HG03460 (cell line): ENCODE data around the gene CHCHD6.

Source experiments
- ATAC-seq: cut with Tn5 transposase; IDR thresholded peaks from one replicate; pipeline ENCODE4 v1.9.1; 2021; ENCODE audit not compliant: unreplicated experiment

Gene CHCHD6

GRCh38 chr3:126955004-126955790 lies 251.2 kb downstream of the CHCHD6 start:
- ATAC-seq, result peak; percentile 80

- ATAC-seq, result no peak
Measured at GRCh38 chr3:126956361-126956760, 252.3 kb downstream of the CHCHD6 start.

GRCh38 chr3:126956866-126957650 lies 253.0 kb downstream of the CHCHD6 start:
- no peak for ATAC-seq

- ATAC-seq, result no peak
Measured at GRCh38 chr3:126957776-126958637, 254.0 kb downstream of the CHCHD6 start.

GRCh38 chr3:126958638-126959085 lies 254.6 kb downstream of the CHCHD6 start:
- no peak for ATAC-seq

- ATAC-seq, result no peak
Measured at GRCh38 chr3:126959136-126959920, 255.3 kb downstream of the CHCHD6 start.

- ATAC-seq, result no peak
Measured at GRCh38 chr3:126959921-126960603, 256.0 kb downstream of the CHCHD6 start.

GRCh38 chr3:126960604-126960995 lies 256.6 kb downstream of the CHCHD6 start:
- ATAC-seq, result no peak

- peak; percentile 67 for ATAC-seq
Measured at GRCh38 chr3:126961191-126961790, 257.3 kb downstream of the CHCHD6 start.

- no peak for ATAC-seq
Measured at GRCh38 chr3:126961791-126962461, 257.9 kb downstream of the CHCHD6 start.

- no peak for ATAC-seq
Measured at GRCh38 chr3:126962756-126963155, 258.7 kb downstream of the CHCHD6 start.

- ATAC-seq, result no peak
Measured at GRCh38 chr3:126963261-126964190, 259.5 kb downstream of the CHCHD6 start.

- no peak for ATAC-seq
Measured at GRCh38 chr3:126964261-126964660, 260.2 kb downstream of the CHCHD6 start.

GRCh38 chr3:126964950-126965349 lies 260.9 kb downstream of the CHCHD6 start:
- ATAC-seq, result no peak

GRCh38 chr3:126965526-126966080 lies 261.6 kb downstream of the CHCHD6 start:
- ATAC-seq, result no peak

- no peak for ATAC-seq
Measured at GRCh38 chr3:126967386-126967785, 263.3 kb downstream of the CHCHD6 start.
